CD4-positive, alpha-beta T cell treated with Interleukin-4 for 1 hour (primary cell): ENCODE measurements around the gene HIF1AN.

Experiments
- DNase-seq, 2 donors: peaks; one replicate each; pipeline ENCODE4 v3.0.0-alpha.2; 2020 to 2022

Gene HIF1AN

DNA sequence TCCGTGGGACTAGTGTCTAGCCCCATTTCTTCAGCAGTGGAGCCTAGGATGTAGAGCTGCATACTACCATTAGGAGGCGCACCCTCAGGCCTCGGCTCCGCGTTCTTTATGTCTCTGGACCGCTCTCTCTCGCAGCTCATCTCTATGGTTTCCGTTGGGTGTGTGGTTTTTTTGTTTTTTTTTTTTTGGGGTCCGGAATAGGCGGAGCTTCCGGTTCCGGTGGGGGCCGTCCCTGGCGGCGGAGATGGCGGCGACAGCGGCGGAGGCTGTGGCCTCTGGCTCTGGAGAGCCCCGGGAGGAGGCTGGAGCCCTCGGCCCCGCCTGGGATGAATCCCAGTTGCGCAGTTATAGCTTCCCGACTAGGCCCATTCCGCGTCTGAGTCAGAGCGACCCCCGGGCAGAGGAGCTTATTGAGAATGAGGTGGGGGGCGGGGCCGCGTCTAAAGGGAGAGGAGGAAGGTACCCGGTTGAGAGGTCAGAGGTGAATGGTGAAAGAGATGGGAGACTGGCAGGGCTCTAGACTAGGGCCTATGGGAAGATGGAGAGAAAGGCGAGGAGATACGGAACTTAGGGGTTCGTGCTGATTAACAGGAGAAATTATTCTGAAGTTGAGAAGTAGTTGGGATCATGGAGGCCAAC, at the start of gene HIF1AN:
Gene HIF1AN, plus strand, starts transcription at position 229 of the 639 bp plus-strand sequence. Its CDS starts 16 bp downstream, at position 245.
- peak; percentile 95 for DNase-seq

DNA sequence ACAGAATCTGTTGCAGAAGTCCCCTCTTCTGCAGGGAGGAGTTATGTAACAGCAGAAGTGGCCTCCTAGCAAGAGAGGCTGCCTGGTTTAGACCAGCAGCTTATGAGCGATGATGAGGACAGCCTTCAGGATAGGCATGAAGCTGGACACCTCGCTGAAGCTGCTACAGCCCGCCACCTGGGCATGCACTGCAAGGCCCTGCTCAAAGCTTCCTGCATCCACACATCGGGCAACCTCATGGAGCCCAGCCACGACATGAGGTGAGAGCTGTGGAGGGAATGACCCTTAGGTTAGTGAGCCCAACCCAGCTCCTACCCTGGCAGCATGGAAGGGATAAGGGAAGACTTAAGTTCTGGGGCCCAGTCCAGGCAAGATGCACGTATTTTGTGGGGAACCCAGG, 48.2 kb upstream of the HIF1AN start:
- DNase-seq: no peak

DNA sequence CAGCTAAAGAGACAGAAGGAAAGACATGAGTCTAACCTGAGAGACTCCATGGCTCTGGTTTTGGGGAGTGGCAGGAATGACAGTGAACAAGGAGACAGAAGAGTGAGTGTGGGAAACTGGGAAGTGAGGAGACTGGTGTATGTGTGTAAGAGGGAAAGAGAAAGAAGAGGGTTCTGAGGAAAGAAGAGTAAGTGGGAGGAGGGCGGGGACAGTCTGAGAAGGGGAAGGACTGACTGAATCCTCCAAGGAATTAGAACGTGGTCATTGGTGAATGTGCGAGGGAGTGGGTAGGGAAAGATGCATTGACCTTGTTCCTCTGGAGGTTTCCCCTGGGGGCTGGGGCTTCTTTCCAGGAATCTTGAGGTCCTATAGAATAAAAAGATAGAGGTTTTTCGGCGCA, 46.3 kb upstream of the HIF1AN start:
- no peak for DNase-seq

DNA sequence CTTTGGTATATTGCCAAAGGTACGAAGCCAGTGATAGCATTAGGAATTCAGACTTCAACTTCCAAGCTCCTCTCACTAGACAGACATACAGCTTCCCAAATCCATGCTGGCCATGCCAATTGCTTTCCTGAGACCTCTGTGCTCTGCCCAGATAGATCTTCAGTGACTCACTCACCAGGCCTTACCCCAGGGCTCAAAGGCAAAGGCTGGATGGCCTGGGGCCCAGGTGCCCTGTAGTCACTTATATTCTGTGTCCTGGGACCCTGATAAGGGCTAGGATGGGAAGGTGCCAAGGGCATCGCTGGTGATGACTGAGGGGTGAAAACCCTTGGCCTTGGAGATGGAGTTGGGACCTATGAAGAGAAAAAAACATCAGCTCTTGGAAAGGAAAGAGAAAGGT, 45.2 kb upstream of the HIF1AN start:
- no peak for DNase-seq

DNA sequence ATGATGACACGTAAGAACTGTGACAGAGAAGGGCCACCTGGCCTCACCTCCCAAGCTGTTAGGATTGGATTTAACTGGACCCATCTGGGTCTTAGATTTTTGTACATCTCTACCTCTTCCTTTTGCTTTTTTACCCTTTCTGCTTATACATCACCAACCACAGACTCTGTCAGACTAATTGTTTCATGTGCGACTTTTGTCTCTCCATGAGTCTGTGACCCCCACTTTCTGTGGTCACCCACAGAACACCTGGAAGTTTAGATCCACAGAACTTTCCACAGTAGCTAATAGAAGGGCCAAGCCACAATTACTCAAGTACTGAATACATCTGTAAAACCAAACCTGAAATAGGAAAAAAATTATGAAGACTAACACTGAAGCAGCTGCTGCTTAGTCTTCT, 39.2 kb upstream of the HIF1AN start:
- no peak for DNase-seq

DNA sequence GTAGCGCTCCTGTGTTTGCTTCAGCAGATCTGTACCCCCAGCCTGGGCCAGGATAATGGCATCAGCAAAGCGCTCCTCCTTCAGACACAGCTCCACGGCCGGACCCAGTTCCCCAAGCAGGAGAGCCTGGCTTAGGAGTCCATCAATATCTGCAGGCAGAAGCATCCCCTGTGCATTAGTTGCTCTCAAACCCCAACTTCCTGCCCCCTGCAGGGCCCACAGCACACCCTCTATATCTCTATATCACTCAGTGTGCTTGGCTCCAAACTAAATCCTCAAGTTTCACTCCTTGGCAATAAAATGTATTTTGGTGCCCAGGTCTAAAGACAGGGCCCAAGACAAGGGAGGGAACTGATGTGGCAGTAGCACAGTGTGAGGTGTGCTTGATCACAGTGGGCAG, 37.7 kb upstream of the HIF1AN start:
- DNase-seq: no peak

DNA sequence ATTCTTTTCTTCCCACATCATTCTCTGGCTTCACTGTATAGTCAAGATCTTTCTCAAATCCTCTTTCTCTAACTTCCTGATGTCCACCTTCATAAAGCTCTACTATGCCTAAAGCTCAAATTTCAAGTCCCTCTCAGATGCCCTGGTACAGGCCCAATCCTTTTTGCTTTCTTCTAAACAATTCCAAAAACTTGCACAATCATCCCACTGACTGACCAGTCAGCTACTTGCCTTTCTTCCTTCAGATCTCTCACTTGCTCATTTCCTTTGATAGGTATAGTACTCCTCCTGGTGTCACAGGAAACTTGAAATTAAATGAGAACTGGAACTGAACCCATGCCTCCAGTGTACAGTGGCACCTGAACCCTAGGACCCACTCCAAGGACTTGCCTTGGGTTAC, 34.3 kb upstream of the HIF1AN start:
- DNase-seq: no peak

DNA sequence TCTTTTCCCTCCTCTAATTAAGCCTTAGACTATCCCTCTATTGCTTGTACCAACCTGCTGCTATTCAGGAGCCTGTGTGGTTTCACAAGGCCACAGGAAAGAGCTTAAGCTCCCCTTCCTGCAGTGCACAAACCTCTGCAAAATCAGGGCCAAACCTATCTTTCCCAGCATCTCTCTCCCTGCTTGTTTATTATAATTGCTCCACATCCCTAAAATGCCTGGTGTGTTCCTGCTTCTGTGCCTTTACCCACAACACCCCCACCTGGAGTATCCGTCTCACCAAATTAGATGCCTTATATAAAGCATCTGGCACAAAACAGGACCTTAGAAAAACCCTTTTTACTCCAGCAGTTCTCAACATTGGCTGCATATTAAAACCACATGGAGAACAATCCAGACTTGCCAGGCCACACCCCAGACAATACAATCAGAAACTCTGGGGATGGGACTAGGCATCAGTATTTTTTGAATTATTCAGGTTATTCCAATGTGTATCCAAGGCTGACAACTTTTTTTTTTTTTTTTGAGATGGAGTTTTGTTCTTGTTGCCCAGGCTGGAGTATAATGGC, 32.7 kb upstream of the HIF1AN start:
- no peak for DNase-seq

DNA sequence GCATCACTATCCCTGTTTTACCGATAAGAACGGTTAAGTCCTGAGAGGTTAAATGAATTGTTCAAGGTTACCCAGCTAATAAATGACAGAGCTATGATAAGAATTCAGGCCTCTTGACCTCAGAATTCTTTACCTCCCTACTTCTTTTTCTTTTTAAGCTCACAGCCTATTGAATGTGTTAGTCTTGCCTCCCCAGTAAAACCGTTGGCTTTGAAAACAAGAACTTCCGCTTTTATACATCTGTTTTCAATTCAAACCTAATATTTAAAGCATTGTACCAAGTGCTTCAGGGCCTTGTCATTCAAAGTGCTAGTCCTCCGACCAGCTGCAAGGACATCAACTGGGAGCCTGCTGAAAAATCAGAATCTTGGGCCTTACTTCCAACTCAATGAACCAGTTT, 31.6 kb upstream of the HIF1AN start:
- DNase-seq: no peak

DNA sequence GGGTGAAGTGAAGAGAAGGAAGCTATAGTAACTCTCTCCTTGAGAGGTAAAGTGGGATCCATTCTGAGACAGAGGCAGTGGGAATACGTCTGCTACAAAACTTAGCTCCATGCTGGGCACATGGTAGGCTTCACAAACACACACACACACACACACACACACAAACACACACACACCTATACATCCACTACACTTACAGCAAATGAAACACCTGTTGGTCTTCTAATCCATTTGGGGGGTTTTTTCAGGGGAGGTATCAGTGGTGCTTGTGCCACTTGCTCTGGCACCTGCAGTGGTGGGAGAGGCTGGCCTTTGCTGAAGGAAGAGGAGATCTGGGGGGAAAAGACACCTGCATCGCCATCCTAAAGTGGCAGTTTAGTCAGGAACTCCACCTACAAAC, 30.6 kb upstream of the HIF1AN start:
- DNase-seq: no peak

DNA sequence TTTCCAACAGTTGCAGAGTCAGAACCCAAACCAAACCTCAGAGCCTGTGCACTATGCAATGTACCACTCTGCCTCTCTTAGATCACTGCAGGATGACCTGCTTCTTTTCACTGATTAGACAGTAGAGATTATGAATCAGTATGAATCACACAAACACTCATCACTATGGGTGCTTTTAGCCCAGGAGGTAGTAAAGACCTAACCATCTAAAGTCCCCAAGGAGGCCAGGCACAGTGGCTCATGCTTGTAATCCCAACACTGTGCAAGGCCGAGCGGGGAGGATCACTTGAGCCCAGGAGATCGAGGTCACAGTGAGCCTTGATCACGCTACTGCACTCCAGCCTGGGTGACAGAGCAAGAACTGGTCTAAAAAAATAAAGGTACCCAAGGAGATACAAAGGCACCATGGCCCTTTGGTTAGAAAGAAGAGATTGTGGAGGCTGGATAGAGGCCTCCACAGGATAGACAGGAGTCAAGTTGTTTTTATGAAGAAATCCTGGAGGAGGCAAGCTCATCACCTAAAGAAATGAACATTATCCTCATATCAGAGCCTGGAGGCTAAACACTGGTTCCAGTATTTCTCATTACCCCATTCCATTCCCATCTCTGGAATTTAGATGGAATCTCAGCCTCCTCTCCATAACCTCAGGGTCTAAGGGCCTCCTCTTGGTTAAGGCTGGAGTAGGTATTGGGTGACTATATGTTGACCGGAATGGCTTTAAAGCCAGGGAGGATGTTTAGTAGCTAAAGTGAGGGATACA, 29.0 kb upstream of the HIF1AN start:
- DNase-seq: no peak

DNA sequence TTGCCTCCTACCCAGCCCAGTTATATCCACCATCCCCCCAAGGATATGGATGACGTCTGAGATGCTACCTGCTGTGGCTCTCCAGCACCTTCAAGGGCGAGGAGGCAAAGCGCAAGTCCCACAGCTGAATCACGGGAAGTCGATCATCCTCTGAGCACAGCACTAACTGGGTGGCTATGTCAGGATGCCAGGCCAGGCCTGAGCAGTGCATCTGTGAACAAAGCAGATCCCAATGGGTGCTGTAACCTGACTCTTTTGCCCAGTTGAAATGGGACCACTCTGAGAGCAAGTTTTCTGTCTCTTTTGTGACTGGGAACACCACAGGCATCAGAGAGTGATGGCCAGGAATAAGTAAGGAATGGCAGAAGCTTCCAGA, 28.4 kb upstream of the HIF1AN start:
- DNase-seq: no peak

DNA sequence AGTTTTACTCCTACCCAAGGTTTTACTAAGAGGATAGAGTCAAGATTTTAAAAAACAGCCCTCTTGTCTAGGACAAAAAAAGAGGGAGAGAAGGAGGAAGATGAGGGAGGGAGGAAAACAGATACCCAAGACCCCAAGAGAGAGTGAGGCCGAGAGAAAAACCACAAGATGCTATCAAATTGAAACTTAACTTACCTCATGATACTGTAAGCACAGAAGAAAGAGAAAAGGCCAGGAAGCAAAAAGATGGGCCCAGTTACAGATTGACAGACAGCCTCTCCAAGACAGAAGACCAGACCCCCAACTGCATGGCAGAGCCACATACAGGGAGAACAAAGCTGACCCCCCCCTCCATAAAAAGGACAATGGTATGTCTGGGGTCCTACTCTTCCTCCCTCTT, 27.5 kb upstream of the HIF1AN start:
- no peak for DNase-seq

DNA sequence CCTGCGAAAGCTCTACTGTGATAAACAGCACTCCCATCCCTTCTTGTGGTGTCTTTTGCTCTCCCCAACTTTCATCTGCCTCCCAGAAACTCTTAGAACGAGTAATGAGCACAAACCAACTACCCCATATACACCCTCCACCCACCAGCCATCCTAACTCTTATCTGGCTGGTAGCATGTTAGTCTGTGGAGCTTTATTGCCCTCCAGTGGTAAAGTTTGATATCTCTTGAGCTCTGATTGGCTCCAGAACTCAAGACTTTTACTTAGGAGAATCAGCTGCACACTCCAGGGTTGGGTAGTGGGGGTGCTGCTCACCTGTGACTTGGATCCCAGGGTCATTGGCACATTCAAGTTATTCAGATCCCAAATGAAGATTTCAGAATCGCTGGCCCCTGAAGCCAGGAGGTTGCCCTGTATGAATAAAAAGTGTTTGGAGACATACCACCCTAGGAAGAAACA, 27.0 kb upstream of the HIF1AN start:
- DNase-seq: peak; percentile 46 to 81

DNA sequence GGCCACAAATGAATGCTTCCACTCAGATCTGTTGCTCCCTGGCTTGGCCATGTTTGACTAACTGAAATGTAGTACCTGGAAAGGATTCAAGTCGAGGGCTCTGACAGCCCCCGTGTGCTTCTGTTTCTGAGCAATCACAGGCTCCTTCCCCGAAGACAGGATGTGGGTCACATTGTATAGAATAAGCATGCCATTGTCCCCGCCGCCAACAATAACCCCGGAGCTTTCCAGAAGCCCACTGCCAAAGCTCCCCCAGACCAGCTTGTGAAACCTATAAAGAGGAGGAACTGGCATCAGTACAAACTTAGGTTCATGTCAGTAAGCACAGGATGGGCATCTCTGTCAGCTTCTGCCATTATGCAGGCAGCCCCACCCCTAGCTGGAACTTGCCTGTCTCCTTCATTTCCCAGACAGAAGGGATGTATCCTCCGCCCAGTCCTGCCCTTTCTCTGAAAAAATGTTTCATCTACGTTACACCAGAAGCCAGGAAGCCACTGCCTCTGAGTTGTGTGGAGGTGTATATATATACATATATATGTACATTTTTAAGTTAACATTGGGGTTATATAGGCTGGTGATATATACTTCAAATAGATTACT, 26.4 kb upstream of the HIF1AN start:
- peak; percentile 46 for DNase-seq

DNA sequence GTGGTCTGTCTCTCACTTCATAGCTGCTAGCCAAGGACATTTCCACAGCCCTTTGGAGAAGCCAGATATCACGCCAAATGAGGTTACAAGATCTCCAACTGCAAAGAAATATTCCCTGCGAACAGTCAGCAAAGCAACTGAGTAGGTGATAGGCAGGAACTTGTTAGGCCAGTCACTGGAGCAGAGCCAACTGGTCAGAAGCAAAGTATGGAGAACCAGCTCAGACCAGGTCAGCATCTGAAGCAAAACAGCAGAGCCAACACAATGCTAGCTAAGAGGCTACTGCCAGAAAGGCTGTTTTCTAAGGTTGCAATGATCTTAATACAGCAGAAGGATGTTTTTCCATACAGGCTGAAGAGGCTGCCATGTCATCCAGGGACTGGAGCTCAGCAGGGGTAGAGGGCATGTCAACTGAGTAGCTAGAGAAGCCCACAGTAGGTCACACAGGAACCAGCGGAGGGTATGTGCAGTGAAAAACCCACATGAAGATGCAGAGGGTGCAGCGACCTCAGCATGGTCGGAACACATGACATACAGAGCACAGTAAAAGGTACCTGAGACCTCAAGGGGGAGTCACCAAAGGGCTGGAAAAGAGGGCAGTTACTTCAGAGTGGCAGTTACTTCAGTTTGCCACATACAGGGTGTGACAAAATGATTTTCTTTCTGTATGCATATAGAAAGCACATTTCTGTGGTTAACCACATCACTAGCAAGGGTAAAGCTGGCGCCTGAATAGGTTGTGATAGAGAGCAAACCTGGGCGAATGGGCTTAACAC, 25.0 kb upstream of the HIF1AN start:
- DNase-seq: peak; percentile 67 to 82

DNA sequence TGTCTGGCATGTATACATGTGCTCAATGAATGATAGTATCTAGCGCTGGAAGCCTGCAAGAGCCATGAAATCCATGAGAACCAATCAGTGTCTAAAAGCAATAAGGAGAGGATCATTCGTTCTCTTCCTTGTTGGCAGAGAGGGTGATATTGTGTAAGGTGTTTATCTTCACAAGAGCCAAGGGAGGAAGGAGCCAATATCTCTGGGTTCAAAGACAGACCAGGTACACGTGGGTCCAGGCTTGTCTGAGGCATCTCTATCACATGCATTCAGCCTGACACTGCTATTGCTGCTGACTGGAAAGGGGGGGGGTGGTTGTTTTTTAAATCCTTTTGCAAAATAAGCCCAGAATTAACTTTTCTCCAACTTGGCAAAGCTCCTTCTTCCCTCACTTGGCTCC, 20.1 kb upstream of the HIF1AN start:
- no peak for DNase-seq

DNA sequence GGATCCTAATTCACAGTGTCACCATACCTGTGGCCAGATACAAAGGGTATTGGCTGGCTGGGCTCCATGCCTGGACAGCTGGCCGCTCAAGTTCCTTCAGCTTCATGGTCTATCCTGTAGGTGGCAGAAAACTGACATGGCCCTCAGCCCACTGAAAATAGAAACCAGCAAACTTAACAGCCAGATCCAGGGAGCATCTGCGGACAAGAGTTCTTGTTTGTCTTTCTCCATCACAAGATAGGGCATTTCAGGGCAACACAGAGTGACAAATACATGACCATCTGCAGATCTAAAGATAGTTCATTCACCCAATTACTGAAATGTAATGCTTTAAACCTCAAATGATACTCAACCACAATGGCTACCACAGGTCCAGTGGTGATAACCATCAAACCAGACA, 18.9 kb upstream of the HIF1AN start:
- no peak for DNase-seq

DNA sequence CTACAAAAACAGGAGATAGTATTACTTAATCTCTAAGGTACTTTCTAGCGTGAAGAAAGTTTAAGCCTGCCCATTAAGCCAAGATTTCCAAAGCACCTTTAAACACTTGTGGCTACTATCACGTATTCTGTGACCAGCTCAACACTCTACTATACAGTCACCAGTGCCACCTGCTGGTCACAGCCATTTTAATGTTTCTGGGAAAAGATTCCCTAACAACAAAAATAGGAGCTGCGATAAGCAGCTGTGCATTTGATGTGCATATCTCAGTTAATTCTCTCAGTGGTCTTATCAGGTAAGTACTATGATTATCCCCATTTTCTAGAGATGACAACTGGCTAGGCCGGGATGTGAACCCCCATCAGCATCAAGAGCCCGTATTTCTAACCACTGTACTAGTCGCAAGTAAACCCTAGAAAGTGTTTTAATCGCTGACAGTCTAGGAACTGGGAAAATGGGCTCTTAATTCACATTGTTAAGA, 16.9 kb upstream of the HIF1AN start:
- peak; percentile 40 to 69 for DNase-seq

DNA sequence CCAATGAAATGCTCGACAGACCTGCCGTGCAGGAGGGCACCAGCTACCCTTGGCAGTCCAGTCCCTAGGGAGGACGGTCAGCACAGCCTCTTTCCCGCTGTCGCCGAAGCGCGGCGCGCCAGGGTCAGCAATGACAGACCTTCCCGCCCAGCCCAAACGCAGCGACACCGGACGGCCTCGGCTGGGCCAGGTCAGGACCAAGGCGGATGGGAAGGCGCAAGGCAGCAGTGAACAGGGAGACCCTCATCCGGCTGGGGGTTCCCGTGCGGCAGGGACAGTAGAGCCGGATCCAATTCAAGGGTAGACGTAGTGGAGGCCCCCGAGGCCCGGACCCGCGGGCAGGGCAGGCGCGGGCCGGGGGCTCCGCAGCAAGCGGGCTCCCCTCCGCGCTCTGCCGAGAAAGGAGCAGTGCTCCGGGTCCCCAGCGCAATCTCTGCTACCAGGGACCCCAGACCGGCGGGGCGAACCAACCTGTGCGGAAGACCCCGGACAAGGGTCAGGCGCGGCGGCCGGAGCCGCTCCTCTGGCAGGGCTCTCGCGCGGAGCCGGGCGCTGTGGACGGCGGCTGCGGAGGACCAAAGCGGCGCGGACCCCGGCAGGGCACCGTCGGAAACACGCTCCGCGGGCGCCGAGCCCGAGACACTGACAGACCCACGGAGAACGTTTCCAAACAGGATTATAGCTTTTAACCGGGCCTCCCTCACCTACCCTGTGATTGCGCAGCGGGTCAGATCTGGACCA, 16.3 kb upstream of the HIF1AN start, which contains the start of gene SEC31B:
Gene SEC31B, minus strand, starts transcription at position 551 of the 741 bp plus-strand sequence. CDS start 2,909 bp downstream, outside the sequence.
- DNase-seq: no peak

DNA sequence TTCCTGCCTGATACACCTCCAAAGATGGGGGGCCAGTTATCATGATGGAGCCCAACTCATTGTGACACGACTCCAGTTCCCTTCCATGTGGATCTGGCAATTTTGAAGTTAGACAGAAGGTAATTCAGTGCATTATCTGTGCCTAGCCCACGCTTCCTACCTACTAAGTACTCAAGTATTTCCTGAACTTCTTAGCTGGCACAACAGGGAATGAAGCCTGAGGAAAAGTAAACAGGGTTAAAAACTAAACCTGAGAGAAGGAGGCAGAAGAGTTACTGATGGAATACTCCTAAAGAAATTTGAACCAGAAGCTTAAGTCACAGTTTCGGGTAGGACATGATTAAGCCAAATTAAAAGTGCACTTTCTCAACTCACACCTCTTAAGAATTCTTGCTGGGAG, 14.9 kb upstream of the HIF1AN start:
- DNase-seq: no peak
